ENCODE measurements around the gene OIT3. TPM values are rescaled to one million over a fixed set of nuclear protein-coding genes. Genes with fewer than 3 reads are reported as not detected.

OIT3 gene
- total and polyA plus RNA-seq, 2 of the 4 experiments (the other 2 are of a cell fraction), result not detected

DNA sequence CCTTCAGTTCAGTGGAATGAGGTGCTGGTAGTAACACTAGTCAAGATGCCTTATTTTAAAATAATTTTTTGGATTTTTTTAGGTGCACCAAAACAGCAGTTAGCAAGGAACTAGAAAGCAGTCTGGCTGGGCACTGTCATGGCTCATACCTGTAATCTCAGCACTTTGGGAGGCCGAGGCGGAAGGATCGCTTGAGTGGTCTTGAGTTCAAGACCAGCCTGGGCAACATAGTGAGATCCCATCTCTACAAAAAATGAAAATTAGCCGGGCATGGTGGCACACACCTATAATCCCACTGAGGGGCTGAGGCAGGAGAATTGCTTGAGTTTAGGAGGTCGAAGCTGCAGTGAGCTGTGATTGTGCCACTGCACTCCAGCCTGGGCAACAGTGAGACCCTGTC is 35.3 kb downstream of the OIT3 start:
- no TSS peak for BruUV-seq (replicated peaks)
- Histone ChIP-seq H3K56ac (ENCODE audit: extremely low read depth, insufficient read depth, low read length) (no peak overlapping the region), H2AFZ (replicated peaks; ENCODE audit: low read length, poor library complexity) (no peak overlapping the region), H3K27me3 (ENCODE audit: control insufficient read depth, insufficient read depth, low read length) (peaks cover 13% of the 10 kb centered on the region), H3K18ac (ENCODE audit: low read depth, low read length) (no peak overlapping the region), H2AK5ac (ENCODE audit: low read depth, low read length) (no peak overlapping the region), H3K4me2 (ENCODE audit: low read depth, low read length) (no peak overlapping the region), H3K4me3 (ENCODE audit: insufficient read depth, low read depth, low read length) (no peak overlapping the region), H3K79me1 (ENCODE audit: low read depth in 1 of 2, low read length in 2 of 2) (no peaks in the 10 kb centered on the region), H4K20me1 (ENCODE audit: insufficient read depth, low read length) (no peaks in the 10 kb centered on the region), H3K9ac (ENCODE audit: low read depth, low read length) (no peak overlapping the region), H2AK9ac (replicated peaks; ENCODE audit: low read depth, low read length, poor library complexity) (no peak overlapping the region), H2BK15ac (ENCODE audit: low read depth, low read length) (no peak overlapping the region), H2BK20ac (ENCODE audit: low read depth, low read length) (no peak overlapping the region), H4K5ac (ENCODE audit: low read depth, low read length) (no peak overlapping the region), H2BK5ac (ENCODE audit: low read depth, low read length, poor library complexity, severe bottlenecking) (no peak overlapping the region), H3K9me3 (ENCODE audit: control insufficient read depth, insufficient read depth, low read length) (no peaks in the 10 kb centered on the region), H3K4ac (ENCODE audit: low read depth, low read length) (no peak overlapping the region), H3K36me3 (ENCODE audit: control insufficient read depth, insufficient read depth, low read length) (no peaks in the 10 kb centered on the region), H3K14ac (replicated peaks; ENCODE audit: low read depth, low read length) (no peak overlapping the region), H4K8ac (ENCODE audit: low read depth in 2 of 2, low read length in 2 of 2) (no peak overlapping the region), H3K9me1 (ENCODE audit: insufficient read depth, low read length) (no peaks in the 10 kb centered on the region), H3K23ac (ENCODE audit: low read depth, low read length) (no peak overlapping the region), H4K91ac (ENCODE audit: insufficient read depth, low read depth, low read length) (no peak overlapping the region), H2BK120ac (ENCODE audit: low read depth, low read length) (no peak overlapping the region), H3K27ac (ENCODE audit: insufficient read depth, low read length) (no peak overlapping the region), H3K4me1 (ENCODE audit: control insufficient read depth, insufficient read depth, low read length) (no peaks in the 10 kb centered on the region)
- POLR2A ChIA-PET (ENCODE audit: unreplicated experiment), result no interaction called here
- dilution Hi-C loops (cut with HindIII; ENCODE audit: low sequenced_read_pairs, unreplicated experiment) (no loop called here), intact Hi-C loops (cut with micrococcal nuclease) (no loop called here), in situ Hi-C loops (cut with MboI; ENCODE audit: low sequenced_read_pairs) (no loop called here)
- TF ChIP-seq RCOR1 (IDR thresholded peaks at IDR 0.05; ENCODE audit: insufficient replicate concordance, low read length) (no peak), CEBPB (IDR thresholded peaks at IDR 0.05; ENCODE audit: low read depth, low read length) (no peak), BHLHE40 (IDR thresholded peaks at IDR 0.05; ENCODE audit: low read depth, low read length) (no peak), MAFK (IDR thresholded peaks at IDR 0.05; ENCODE audit: low read depth, low read length) (no peak), RAD21 (IDR thresholded peaks at IDR 0.05; ENCODE audit: low read length) (no peak), CHD1 (IDR thresholded peaks at IDR 0.05; ENCODE audit: low read depth, low read length) (no peak), MXI1 (IDR thresholded peaks at IDR 0.05; ENCODE audit: borderline replicate concordance, low read depth, low read length) (no peak), RFX5 (IDR thresholded peaks at IDR 0.05; ENCODE audit: low read depth, low read length) (no peak), NFE2L2 (IDR thresholded peaks at IDR 0.05; ENCODE audit: low read depth, low read length) (no peak), SMC3 (IDR thresholded peaks at IDR 0.05; ENCODE audit: low read depth, low read length) (no peak), MAZ (IDR thresholded peaks at IDR 0.05; ENCODE audit: borderline replicate concordance, low read depth, low read length) (no peak), FOS (IDR thresholded peaks at IDR 0.05; ENCODE audit: low read depth, low read length) (no peak), POLR2A (IDR thresholded peaks at IDR 0.05; ENCODE audit: low read depth, low read length) (no peak)
- TF ChIP-seq, protein P1, sequence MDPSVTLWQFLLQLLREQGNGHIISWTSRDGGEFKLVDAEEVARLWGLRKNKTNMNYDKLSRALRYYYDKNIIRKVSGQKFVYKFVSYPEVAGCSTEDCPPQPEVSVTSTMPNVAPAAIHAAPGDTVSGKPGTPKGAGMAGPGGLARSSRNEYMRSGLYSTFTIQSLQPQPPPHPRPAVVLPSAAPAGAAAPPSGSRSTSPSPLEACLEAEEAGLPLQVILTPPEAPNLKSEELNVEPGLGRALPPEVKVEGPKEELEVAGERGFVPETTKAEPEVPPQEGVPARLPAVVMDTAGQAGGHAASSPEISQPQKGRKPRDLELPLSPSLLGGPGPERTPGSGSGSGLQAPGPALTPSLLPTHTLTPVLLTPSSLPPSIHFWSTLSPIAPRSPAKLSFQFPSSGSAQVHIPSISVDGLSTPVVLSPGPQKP (IDR thresholded peaks at IDR 0.05; ENCODE audit: borderline replicate concordance, low read depth, low read length), result no peak
- TF ChIP-seq, protein P2, sequence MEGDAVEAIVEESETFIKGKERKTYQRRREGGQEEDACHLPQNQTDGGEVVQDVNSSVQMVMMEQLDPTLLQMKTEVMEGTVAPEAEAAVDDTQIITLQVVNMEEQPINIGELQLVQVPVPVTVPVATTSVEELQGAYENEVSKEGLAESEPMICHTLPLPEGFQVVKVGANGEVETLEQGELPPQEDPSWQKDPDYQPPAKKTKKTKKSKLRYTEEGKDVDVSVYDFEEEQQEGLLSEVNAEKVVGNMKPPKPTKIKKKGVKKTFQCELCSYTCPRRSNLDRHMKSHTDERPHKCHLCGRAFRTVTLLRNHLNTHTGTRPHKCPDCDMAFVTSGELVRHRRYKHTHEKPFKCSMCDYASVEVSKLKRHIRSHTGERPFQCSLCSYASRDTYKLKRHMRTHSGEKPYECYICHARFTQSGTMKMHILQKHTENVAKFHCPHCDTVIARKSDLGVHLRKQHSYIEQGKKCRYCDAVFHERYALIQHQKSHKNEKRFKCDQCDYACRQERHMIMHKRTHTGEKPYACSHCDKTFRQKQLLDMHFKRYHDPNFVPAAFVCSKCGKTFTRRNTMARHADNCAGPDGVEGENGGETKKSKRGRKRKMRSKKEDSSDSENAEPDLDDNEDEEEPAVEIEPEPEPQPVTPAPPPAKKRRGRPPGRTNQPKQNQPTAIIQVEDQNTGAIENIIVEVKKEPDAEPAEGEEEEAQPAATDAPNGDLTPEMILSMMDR (conservative IDR thresholded peaks at IDR 0.05; ENCODE audit: low read depth, low read length), result no peak
- TF ChIP-seq, protein P3, sequence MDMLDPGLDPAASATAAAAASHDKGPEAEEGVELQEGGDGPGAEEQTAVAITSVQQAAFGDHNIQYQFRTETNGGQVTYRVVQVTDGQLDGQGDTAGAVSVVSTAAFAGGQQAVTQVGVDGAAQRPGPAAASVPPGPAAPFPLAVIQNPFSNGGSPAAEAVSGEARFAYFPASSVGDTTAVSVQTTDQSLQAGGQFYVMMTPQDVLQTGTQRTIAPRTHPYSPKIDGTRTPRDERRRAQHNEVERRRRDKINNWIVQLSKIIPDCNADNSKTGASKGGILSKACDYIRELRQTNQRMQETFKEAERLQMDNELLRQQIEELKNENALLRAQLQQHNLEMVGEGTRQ (IDR thresholded peaks at IDR 0.05; ENCODE audit: low read depth, low read length), result no peak
- no peak for ATAC-seq (ENCODE audit: low read depth)
- CTCF ChIA-PET, result no interaction called here
- no peak for DNase-seq
- WGBS, 2 experiments (ENCODE audit: extremely low coverage in 2 of 2, insufficient read length in 1 of 2), result 100% methylated on average over 2 of the region's 5 CpGs; no CpG with 5 or more reads in 1 of the 2 experiments
